ENCODE data around the gene WBP1L. TPM values are rescaled to one million over a fixed set of nuclear protein-coding genes. Genes with fewer than 3 reads are reported as not detected.

Gene WBP1L
- total RNA-seq, 1 donor from 2014 or later = 29.6 TPM

GRCh38 chr10:102777711-102778453 is 34.1 kb downstream of the WBP1L start:
- peaks cover 11% of the 10 kb centered on the region for H3K27me3 Mint-ChIP-seq (ENCODE audit: unreplicated experiment)
- peaks cover 6% of the 10 kb centered on the region for H3K9me3 Mint-ChIP-seq (ENCODE audit: unreplicated experiment)
- DNase-seq = no peak
- no peaks in the 10 kb centered on the region for H3K36me3 Mint-ChIP-seq (ENCODE audit: unreplicated experiment)
- no peak overlapping the region for H3K27ac Mint-ChIP-seq (ENCODE audit: unreplicated experiment)
- H3K4me3 Mint-ChIP-seq (ENCODE audit: unreplicated experiment) = no peak overlapping the region
- TF ChIP-seq, protein P1, sequence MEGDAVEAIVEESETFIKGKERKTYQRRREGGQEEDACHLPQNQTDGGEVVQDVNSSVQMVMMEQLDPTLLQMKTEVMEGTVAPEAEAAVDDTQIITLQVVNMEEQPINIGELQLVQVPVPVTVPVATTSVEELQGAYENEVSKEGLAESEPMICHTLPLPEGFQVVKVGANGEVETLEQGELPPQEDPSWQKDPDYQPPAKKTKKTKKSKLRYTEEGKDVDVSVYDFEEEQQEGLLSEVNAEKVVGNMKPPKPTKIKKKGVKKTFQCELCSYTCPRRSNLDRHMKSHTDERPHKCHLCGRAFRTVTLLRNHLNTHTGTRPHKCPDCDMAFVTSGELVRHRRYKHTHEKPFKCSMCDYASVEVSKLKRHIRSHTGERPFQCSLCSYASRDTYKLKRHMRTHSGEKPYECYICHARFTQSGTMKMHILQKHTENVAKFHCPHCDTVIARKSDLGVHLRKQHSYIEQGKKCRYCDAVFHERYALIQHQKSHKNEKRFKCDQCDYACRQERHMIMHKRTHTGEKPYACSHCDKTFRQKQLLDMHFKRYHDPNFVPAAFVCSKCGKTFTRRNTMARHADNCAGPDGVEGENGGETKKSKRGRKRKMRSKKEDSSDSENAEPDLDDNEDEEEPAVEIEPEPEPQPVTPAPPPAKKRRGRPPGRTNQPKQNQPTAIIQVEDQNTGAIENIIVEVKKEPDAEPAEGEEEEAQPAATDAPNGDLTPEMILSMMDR (IDR thresholded peaks at IDR 0.05; ENCODE audit: partially characterized antibody, unreplicated experiment) = no peak
- peaks cover 18% of the 10 kb centered on the region for H3K4me1 Mint-ChIP-seq (ENCODE audit: low read depth, unreplicated experiment)

DNA sequence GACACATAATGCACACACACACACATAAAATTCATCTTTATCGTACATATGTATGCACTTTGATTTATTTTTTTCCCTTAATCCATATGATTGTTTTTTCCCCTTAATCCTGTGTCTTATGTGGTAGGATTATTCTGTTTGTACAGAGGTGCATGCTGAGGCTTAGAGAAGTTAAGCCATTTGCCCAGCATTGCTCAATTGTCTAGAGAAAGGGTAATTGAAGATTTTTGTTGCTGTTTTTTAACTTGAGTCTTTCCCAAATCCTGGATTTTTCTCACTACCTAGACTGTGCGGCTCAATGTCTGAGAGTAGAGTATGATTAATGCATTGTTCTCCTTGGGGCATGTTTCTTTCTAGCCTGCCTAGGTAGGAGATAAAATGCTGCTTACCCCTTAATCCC is 35.0 kb downstream of the WBP1L start:
- Mint-ChIP-seq H3K4me3 (ENCODE audit: unreplicated experiment) (no peak overlapping the region), H3K4me1 (ENCODE audit: low read depth, unreplicated experiment) (peaks cover 23% of the 10 kb centered on the region), H3K36me3 (ENCODE audit: unreplicated experiment) (no peaks in the 10 kb centered on the region), H3K9me3 (ENCODE audit: unreplicated experiment) (peaks cover 6% of the 10 kb centered on the region), H3K27me3 (ENCODE audit: unreplicated experiment) (peaks cover 11% of the 10 kb centered on the region), H3K27ac (ENCODE audit: unreplicated experiment) (no peak overlapping the region)
- no peak for DNase-seq
- TF ChIP-seq, protein P1 (IDR thresholded peaks at IDR 0.05; ENCODE audit: partially characterized antibody, unreplicated experiment) = no peak

- TF ChIP-seq, protein P1 (IDR thresholded peaks at IDR 0.05; ENCODE audit: partially characterized antibody, unreplicated experiment) = no peak
- peaks cover 3% of the 10 kb centered on the region for H3K9me3 Mint-ChIP-seq (ENCODE audit: unreplicated experiment)
- H3K27ac Mint-ChIP-seq (ENCODE audit: unreplicated experiment) = no peak overlapping the region
- H3K36me3 Mint-ChIP-seq (ENCODE audit: unreplicated experiment) = no peaks in the 10 kb centered on the region
- no peak overlapping the region for H3K4me3 Mint-ChIP-seq (ENCODE audit: unreplicated experiment)
- H3K27me3 Mint-ChIP-seq (ENCODE audit: unreplicated experiment) = peaks cover 11% of the 10 kb centered on the region
- DNase-seq = no peak
- H3K4me1 Mint-ChIP-seq (ENCODE audit: low read depth, unreplicated experiment) = peaks cover 20% of the 10 kb centered on the region
Observed at GRCh38 chr10:102779680-102780526, 36.2 kb downstream of the WBP1L start.

DNA sequence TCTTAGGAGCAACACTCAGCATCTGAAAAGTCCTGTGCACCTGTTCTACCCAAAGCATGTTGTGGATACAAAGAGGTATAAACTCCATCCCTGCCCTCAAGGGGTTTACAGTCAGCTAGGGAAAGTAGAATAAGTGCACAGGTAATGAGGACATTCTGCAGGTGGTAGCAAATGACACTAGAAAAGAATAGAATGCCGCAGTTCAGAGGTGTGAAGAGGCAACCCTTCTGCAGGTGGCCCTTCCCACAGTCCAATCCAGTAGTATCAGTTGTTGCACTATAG is 36.7 kb downstream of the WBP1L start:
- H3K9me3 Mint-ChIP-seq (ENCODE audit: unreplicated experiment) = peaks cover 3% of the 10 kb centered on the region
- no peaks in the 10 kb centered on the region for H3K36me3 Mint-ChIP-seq (ENCODE audit: unreplicated experiment)
- peaks cover 18% of the 10 kb centered on the region for H3K4me1 Mint-ChIP-seq (ENCODE audit: low read depth, unreplicated experiment)
- TF ChIP-seq, protein P1 (IDR thresholded peaks at IDR 0.05; ENCODE audit: partially characterized antibody, unreplicated experiment) = no peak
- peaks cover 11% of the 10 kb centered on the region for H3K27me3 Mint-ChIP-seq (ENCODE audit: unreplicated experiment)
- DNase-seq = no peak
- no peak overlapping the region for H3K27ac Mint-ChIP-seq (ENCODE audit: unreplicated experiment)
- no peak overlapping the region for H3K4me3 Mint-ChIP-seq (ENCODE audit: unreplicated experiment)

Data from glutamatergic neuron (in vitro differentiated cells).